B cell (primary cell): ENCODE measurements around the gene NAPB. TPM values are rescaled to one million over a fixed set of nuclear protein-coding genes. Genes with fewer than 3 reads are reported as not detected.

Experiments
- ATAC-seq: fragments of 200-7000 bp; cut with Tn5 transposase; one replicate; pipeline ENCODE4 v1.10.0; 2021; ENCODE audit warnings: low read depth, mild to moderate bottlenecking, moderate number of reproducible peaks, moderate library complexity
- CTCF ChIA-PET: fragments of 350-600 bp; sonication (Branson Sonifier 250); formaldehyde crosslinking; loops from one replicate; lab custom pipeline; 2021; ENCODE audit warnings: antibody characterized with exemption, inconsistent platforms; lab: Charles Lee
- POLR2A ChIA-PET: fragments of 350-600 bp; sonication (Branson Sonifier 250); formaldehyde crosslinking; loops from one replicate; lab custom pipeline; 2021; ENCODE audit warnings: antibody characterized with exemption; lab: Charles Lee
- DNase-seq: peaks from one replicate; pipeline ENCODE4 v3.0.0; 2013
- H2AFZ ChIP-seq: 2 replicates; pipeline ENCODE4 v1.6.1; 2012; ENCODE audit warnings: mild to moderate bottlenecking, low read depth, low read length; ENCODE audit not compliant: insufficient read depth, poor library complexity, severe bottlenecking
- H3K27ac ChIP-seq, 2 donors: 1 replicate in 1 of 2; 2 replicates in 1 of 2; pipeline ENCODE4 v1.5.1; 2012 to 2013; ENCODE audit warnings: low read length in 2 of 2, mild to moderate bottlenecking in 2 of 2, moderate library complexity in 1 of 2
- H3K27me3 ChIP-seq, 4 experiments: fragments of 200-600 bp in 1 of 4; sonication (generic) in 1 of 4; replicated peaks in 1 of 4; 1 replicate in 2 of 4; 2 replicates in 2 of 4; pipeline versions ENCODE4 v1.6.1 to v1.7.0; 2013 to 2016; ENCODE audit warnings: low read length in 3 of 4, mild to moderate bottlenecking in 2 of 4, mixed read lengths in 1 of 4, moderate library complexity in 1 of 4; ENCODE audit not compliant: insufficient read depth in 4 of 4, control insufficient read depth in 3 of 4; ENCODE audit errors: control extremely low read depth in 1 of 4
- H3K36me3 ChIP-seq, 2 experiments: replicated peaks in 1 of 2; 1 replicate in 1 of 2; 2 replicates in 1 of 2; pipeline versions ENCODE4 v1.6.1 to v1.7.1; 2013; ENCODE audit warnings: low read length in 1 of 2; ENCODE audit not compliant: insufficient read depth in 2 of 2, control insufficient read depth in 1 of 2; ENCODE audit errors: control extremely low read depth in 1 of 2, extremely low read depth in 1 of 2
- H3K4me1 ChIP-seq, 2 donors: fragments of 200-600 bp in 1 of 2; sonication (generic) in 1 of 2; 1 replicate in 1 of 2; 2 replicates in 1 of 2; pipeline versions ENCODE4 v1.5.1 to v1.6.1; 2013 to 2017; ENCODE audit warnings: low read length in 2 of 2; ENCODE audit not compliant: control insufficient read depth in 2 of 2, insufficient read depth in 2 of 2
- H3K4me2 ChIP-seq: replicated peaks from 2 replicates; pipeline ENCODE3; 2012; ENCODE audit warnings: mild to moderate bottlenecking, low read depth, low read length; ENCODE audit not compliant: poor library complexity, severe bottlenecking
- H3K4me3 ChIP-seq, 5 experiments: fragments of 200-600 bp in 1 of 5; sonication (generic) in 1 of 5; 1 replicate in 3 of 5; 2 replicates in 2 of 5; pipeline versions ENCODE4 v1.5.1 to v1.7.0; 2011 to 2016; ENCODE audit warnings: low read length in 4 of 5, mild to moderate bottlenecking in 4 of 5, low read depth in 2 of 5, control low read depth in 1 of 5, moderate library complexity in 1 of 5; ENCODE audit not compliant: insufficient read depth in 1 of 5; ENCODE audit errors: control extremely low read depth in 1 of 5, extremely low read depth in 1 of 5
- H3K79me2 ChIP-seq: fragments of 200-600 bp; sonication (generic); one replicate; pipeline ENCODE4 v1.6.0; 2016; ENCODE audit warnings: low read length; ENCODE audit not compliant: control insufficient read depth, insufficient read depth
- H3K9ac ChIP-seq: fragments of 200-600 bp; sonication (generic); 2 replicates; pipeline ENCODE4 v1.6.1; 2017; ENCODE audit warnings: mild to moderate bottlenecking, low read length, moderate library complexity
- H3K9me3 ChIP-seq, 3 donors: one replicate each; pipeline versions ENCODE4 v1.6.1 to v1.7.1; 2013; ENCODE audit warnings: low read length in 2 of 3; ENCODE audit not compliant: control insufficient read depth in 2 of 3, insufficient read depth in 1 of 3; ENCODE audit errors: control extremely low read depth in 1 of 3
- H4K20me1 ChIP-seq: 2 replicates; pipeline ENCODE4 v1.6.0; 2012; ENCODE audit warnings: mild to moderate bottlenecking, low read length; ENCODE audit not compliant: insufficient read depth, control insufficient read depth, poor library complexity, severe bottlenecking
- H3K27ac Mint-ChIP-seq: one replicate; pipeline ENCODE4 v1.8.0; 2021; ENCODE audit warnings: mixed read lengths
- H3K27me3 Mint-ChIP-seq: one replicate; pipeline ENCODE4 v1.8.0; 2021; ENCODE audit warnings: mixed read lengths
- H3K4me1 Mint-ChIP-seq: one replicate; pipeline ENCODE4 v1.8.0; 2021; ENCODE audit warnings: mixed read lengths
- H3K4me3 Mint-ChIP-seq: one replicate; pipeline ENCODE4 v1.8.0; 2021; ENCODE audit warnings: mixed read lengths
- H3K9me3 Mint-ChIP-seq: one replicate; pipeline ENCODE4 v1.8.0; 2022; ENCODE audit warnings: mixed read lengths; ENCODE audit not compliant: insufficient read depth
- EZH2 ChIP-seq: IDR thresholded peaks from 2 replicates; pipeline ENCODE4 v1.6.1; 2012; ENCODE audit warnings: borderline replicate concordance, low read depth, mild to moderate bottlenecking, moderate library complexity, low read length; ENCODE audit not compliant: insufficient read depth, poor library complexity, severe bottlenecking
- WGBS: methylation state at CpG from one replicate; pipeline ENCODE4 v1.1.5; 2013; ENCODE audit warnings: missing lambda C conversion rate; ENCODE audit not compliant: insufficient coverage; 5-methylcytosine and 5-hydroxymethylcytosine counted together
- intact Hi-C: fragments of 100-400 bp; cut with micrococcal nuclease; formaldehyde crosslinking; loops from one replicate; pipeline ENCODE4 v1.10.0; 2022
- polyA plus RNA-seq: library from polyadenylated mRNA; depleted of rRNA; stranded (reverse); fragments of >200 nt; gene quantifications from 2 replicates; pipeline ENCODE4 v1.2.3, GENCODE V29; 2012
- total RNA-seq, 2 donors: library from RNA; stranded (reverse); fragments of 120-200 nt in 1 of 2; gene quantifications; 1 replicate in 1 of 2; 2 replicates in 1 of 2; pipeline versions ENCODE4 v1.2.3 to v1.2.4, GENCODE V29; 2013 to 2022
- TF ChIP-seq, protein P1 (sequence below): fragments of 200-600 bp; IDR thresholded peaks from one replicate; pipeline ENCODE4 v1.8.0; 2022; ENCODE audit warnings: antibody characterized with exemption, mild to moderate bottlenecking

The NAPB gene
- total and polyA plus RNA-seq, 2 donors (not counting 1 experiment from before 2014, with no cell fraction given), result 4.1 to 13.0 TPM

GRCh38 chr20:23361119-23361475 lies 60.2 kb downstream of the NAPB start:
- peaks cover 56% of the 10 kb centered on the region for H3K4me1 Mint-ChIP-seq
- no peaks in the 10 kb centered on the region for H3K9me3 Mint-ChIP-seq
- WGBS, result 6% methylated on average over 6 of the region's 8 CpGs
- no peaks in the 10 kb centered on the region for H3K27me3 ChIP-seq
- no peak for ATAC-seq
- H3K36me3 ChIP-seq, result peaks cover 0 to 13% of the 10 kb centered on the region in 2 experiments
- peaks cover 44% of the 10 kb centered on the region for H3K79me2 ChIP-seq
- no peaks in the 10 kb centered on the region for H3K27me3 Mint-ChIP-seq
- peaks cover 33 to 49% of the 10 kb centered on the region in 2 donors for H3K4me1 ChIP-seq
- peaks cover under 1% of the 10 kb centered on the region for H4K20me1 ChIP-seq
- H3K9me3 ChIP-seq, result no peaks in the 10 kb centered on the region
- H3K4me3 ChIP-seq, result peak overlapping the region; percentile 74 to 97 (median 82)
- peak overlapping the region; percentile 99 for H3K27ac Mint-ChIP-seq
- ChIA-PET POLR2A (interaction anchor here (3.0 kb wide), 1 partner anchor 11 kb away, joined by 30 read pairs; the partner anchor contains the start of gene NXT1), CTCF (interaction anchor here (1.1 to 2.5 kb wide), 2 partner anchors 8 to 11 kb away, joined by 4 to 12 read pairs; partner anchors contain the start of gene NXT1)
- peak overlapping the region; percentile 83 for H2AFZ ChIP-seq
- no peak for DNase-seq
- peak overlapping the region; percentile 91 for H3K4me3 Mint-ChIP-seq
- intact Hi-C loops, result loop anchor here (5.0 kb wide), 1 partner anchor 1696 kb away; the partner anchor contains the start of gene ACSS1
- H3K27ac ChIP-seq, result peak overlapping the region; percentile 96 to 99
- peak overlapping the region; percentile 87 for H3K4me2 ChIP-seq
- TF ChIP-seq, protein P1, sequence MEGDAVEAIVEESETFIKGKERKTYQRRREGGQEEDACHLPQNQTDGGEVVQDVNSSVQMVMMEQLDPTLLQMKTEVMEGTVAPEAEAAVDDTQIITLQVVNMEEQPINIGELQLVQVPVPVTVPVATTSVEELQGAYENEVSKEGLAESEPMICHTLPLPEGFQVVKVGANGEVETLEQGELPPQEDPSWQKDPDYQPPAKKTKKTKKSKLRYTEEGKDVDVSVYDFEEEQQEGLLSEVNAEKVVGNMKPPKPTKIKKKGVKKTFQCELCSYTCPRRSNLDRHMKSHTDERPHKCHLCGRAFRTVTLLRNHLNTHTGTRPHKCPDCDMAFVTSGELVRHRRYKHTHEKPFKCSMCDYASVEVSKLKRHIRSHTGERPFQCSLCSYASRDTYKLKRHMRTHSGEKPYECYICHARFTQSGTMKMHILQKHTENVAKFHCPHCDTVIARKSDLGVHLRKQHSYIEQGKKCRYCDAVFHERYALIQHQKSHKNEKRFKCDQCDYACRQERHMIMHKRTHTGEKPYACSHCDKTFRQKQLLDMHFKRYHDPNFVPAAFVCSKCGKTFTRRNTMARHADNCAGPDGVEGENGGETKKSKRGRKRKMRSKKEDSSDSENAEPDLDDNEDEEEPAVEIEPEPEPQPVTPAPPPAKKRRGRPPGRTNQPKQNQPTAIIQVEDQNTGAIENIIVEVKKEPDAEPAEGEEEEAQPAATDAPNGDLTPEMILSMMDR, result no peak
- TF ChIP-seq EZH2, result no peak
- H3K9ac ChIP-seq, result peak overlapping the region; percentile 83

- H3K4me3 ChIP-seq, result no peak overlapping the region
- H3K27me3 Mint-ChIP-seq, result no peaks in the 10 kb centered on the region
- H3K79me2 ChIP-seq, result peaks cover 44% of the 10 kb centered on the region
- peak overlapping the region; percentile 91 for H3K4me3 Mint-ChIP-seq
- 100% methylated on average over 1 of the region's 1 CpG for WGBS
- no peak for DNase-seq
- peaks cover 0 to 12% of the 10 kb centered on the region in 2 experiments for H3K36me3 ChIP-seq
- peak overlapping the region; percentile 87 for H3K4me2 ChIP-seq
- no peaks in the 10 kb centered on the region for H3K9me3 ChIP-seq
- intact Hi-C loops, result loop anchor here (5.0 kb wide), 1 partner anchor 1697 kb away; the partner anchor contains the start of gene ACSS1
- ChIA-PET CTCF (interaction anchor here (1.3 to 2.5 kb wide), 2 partner anchors 11 to 61 kb away, joined by 4 to 12 read pairs; partner anchors contain the start of genes NAPB and NXT1), POLR2A (interaction anchor here (3.0 kb wide), 2 partner anchors 10 kb away, joined by 26 to 30 read pairs; partner anchors contain the start of gene NXT1)
- no peak for ATAC-seq
- TF ChIP-seq, protein P1, result no peak
- TF ChIP-seq EZH2, result no peak
- no peak overlapping the region for H2AFZ ChIP-seq
- peaks cover 53% of the 10 kb centered on the region for H3K4me1 Mint-ChIP-seq
- peak overlapping the region; percentile 99 for H3K27ac Mint-ChIP-seq
- H3K27ac ChIP-seq, result peak overlapping the region in 1 of 2 donors; percentile 96
- H3K9me3 Mint-ChIP-seq, result no peaks in the 10 kb centered on the region
- no peaks in the 10 kb centered on the region for H4K20me1 ChIP-seq
- H3K27me3 ChIP-seq, result no peaks in the 10 kb centered on the region
- peaks cover 29 to 43% of the 10 kb centered on the region in 2 donors for H3K4me1 ChIP-seq
- peak overlapping the region; percentile 83 for H3K9ac ChIP-seq
These were observed 60.8 kb downstream of the NAPB start for GRCh38 chr20:23360531-23360930.
